GM10248 (cell line): ENCODE data around the gene CPVL.

Source experiments
- CTCF ChIA-PET: fragments of 300-600 bp; sonication (Branson Sonifier 250); formaldehyde crosslinking; extraction: SDS; loops from one replicate; lab custom pipeline; 2021; ENCODE audit warnings: antibody characterized with exemption; lab: Yijun Ruan, JAX
- POLR2A ChIA-PET: fragments of 350-650 bp; sonication (Branson Sonifier 250); formaldehyde crosslinking; extraction: SDS; loops from one replicate; lab custom pipeline; 2020; ENCODE audit warnings: antibody characterized with exemption; lab: Yijun Ruan, JAX
- DNase-seq: peaks from one replicate; pipeline ENCODE4 v3.0.0; 2012; ENCODE audit errors: extremely low spot score
- TF ChIP-seq, protein P1 (sequence below): IDR thresholded peaks from 2 replicates; pipeline ENCODE4 v1.5.1; 2012; ENCODE audit warnings: mild to moderate bottlenecking, low read depth; ENCODE audit errors: extremely low read depth, missing control alignments, control extremely low read depth

CPVL gene

DNA sequence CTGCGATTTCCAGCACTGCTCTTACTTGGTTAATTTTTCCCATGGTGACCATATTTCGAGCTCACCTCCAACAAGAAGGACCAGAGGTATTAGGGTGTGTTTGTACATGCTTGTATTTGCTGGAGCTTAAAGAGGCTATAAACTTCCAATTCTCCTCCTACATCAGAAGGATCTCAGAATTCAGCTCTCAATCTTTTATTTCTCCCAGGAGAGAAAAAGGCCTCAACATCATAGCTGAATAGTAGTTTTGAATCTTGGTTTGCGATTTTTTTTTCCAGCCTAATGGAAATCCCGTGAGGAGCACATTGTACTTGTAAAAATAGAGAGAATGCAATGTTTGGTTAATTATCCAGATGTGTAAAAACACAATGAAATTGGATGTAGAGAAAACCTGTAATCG lies 69.7 kb downstream of the CPVL start:
- TF ChIP-seq, protein P1, sequence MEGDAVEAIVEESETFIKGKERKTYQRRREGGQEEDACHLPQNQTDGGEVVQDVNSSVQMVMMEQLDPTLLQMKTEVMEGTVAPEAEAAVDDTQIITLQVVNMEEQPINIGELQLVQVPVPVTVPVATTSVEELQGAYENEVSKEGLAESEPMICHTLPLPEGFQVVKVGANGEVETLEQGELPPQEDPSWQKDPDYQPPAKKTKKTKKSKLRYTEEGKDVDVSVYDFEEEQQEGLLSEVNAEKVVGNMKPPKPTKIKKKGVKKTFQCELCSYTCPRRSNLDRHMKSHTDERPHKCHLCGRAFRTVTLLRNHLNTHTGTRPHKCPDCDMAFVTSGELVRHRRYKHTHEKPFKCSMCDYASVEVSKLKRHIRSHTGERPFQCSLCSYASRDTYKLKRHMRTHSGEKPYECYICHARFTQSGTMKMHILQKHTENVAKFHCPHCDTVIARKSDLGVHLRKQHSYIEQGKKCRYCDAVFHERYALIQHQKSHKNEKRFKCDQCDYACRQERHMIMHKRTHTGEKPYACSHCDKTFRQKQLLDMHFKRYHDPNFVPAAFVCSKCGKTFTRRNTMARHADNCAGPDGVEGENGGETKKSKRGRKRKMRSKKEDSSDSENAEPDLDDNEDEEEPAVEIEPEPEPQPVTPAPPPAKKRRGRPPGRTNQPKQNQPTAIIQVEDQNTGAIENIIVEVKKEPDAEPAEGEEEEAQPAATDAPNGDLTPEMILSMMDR: no peak
- no peak for DNase-seq
- ChIA-PET CTCF (interaction anchor here (1.1 to 3.2 kb wide), 8 partner anchors 10 to 149 kb away, joined by 3 to 13 read pairs (median 4); no protein-coding TSS in a partner anchor), POLR2A (no interaction called here)

DNA sequence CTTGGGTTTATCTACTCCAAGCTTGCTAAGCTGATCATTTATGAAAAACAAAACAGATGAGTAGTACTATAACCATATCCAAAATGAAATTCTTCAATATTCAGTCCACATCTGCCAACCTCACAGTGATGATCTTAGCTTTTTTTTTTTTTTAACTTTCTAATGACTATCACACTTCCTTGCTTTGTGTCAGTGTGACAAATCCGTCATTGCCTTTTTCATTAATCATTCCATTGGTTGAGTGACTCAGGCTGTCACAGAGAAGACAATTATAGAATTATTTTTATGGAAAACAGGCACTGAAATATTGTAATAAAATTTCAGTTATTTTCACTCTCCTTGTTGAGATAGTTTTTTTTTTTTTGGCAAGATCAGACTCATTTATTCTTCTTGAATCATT lies 70.7 kb downstream of the CPVL start:
- CTCF ChIA-PET: interaction anchor here (1.1 kb wide), 1 partner anchor 25 kb away, joined by 3 read pairs; no protein-coding TSS in a partner anchor

DNA sequence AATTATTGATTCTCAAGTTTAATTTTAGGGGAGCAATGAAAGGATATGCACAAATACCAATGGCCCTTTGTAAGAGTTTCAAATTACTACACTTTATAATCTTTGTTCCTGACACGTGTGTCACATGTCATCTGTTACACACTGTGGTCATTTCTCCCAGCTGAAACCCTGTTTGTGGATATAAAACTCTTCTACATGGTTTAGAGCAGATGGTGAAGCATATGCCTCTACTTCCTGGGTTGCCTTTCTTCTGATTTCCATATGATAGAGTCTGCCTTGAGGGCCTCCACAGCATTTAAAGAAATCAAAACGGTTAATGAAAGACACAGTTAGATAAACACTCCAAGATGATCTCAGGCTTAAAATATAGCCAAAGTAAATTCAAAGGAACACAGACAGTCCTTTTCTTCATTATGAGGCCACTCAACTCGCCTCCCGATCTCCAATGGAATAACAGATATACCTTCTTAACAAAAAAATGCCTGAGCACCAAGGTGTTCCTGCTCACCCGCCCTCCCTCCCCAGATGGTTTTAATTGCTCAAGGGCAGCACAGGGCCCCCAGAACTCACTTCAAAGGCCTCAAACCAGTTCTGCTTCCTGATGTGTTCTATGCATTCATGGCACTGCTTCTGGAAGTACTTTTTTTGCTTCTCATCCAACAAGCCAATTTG lies 75.0 kb downstream of the CPVL start:
- POLR2A ChIA-PET: no interaction called here
- CTCF ChIA-PET: no interaction called here
- DNase-seq: no peak
- TF ChIP-seq, protein P1: no peak

More for the DNA sequence above, 70.7 kb downstream of the CPVL start:
- POLR2A ChIA-PET: no interaction called here
- TF ChIP-seq, protein P1: no peak
- DNase-seq: no peak

DNA sequence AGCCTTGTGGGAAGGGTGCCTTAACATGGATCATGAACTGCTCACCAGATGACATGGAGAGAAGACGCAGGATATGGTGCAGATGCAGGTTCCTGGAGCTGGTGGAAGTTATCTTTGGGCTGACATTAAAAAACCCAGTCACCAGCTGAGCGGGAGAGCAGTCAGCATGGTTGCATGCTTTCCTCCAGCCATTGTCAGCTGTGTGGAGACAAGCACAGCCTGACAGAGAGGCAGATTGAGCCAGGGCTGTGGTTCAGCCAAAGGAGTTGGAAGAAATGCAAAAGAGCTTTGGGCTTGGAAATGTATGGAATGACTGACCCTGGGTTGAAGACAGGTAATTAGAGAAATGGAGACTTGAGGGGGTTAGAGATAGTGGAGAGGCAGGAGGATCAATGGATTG lies 79.7 kb downstream of the CPVL start:
- DNase-seq: no peak
- ChIA-PET POLR2A (no interaction called here), CTCF (interaction anchor here (0.8 to 2.0 kb wide), 4 partner anchors 10 to 144 kb away, joined by 3 to 5 read pairs (median 4); no protein-coding TSS in a partner anchor)
- TF ChIP-seq, protein P1: no peak

DNA sequence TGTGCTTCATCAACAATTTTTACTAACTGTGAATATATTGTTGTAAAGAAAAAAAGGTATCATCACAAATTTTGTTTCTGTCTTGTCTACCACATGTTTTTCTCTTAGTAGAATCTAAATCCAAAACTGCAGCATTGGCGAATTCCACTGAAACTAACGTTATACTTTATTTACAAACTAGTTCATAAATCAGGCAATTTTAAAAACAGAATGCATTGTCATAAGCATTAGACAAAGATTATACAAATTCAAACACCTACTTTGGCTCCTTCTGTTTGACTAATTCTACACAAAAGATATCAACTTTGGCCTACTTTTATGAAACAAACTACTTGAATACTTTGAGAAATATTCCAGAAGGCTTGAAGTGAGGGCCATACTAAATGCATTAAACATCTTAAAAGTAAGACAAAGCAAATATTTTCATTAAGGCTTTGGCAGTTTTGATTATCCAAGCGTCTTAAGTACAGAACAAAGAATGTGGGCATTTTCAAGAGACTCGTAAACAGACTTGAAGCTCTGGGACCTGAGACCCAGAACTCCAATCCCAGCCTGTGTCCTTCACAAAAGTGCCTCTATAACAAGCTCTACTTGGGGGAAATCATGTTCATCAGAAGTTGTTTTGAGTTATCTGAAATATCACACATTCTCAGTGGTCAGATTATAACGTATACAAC lies 81.0 kb downstream of the CPVL start:
- TF ChIP-seq, protein P1: no peak
- no peak for DNase-seq
- CTCF ChIA-PET: no interaction called here
- POLR2A ChIA-PET: no interaction called here

DNA sequence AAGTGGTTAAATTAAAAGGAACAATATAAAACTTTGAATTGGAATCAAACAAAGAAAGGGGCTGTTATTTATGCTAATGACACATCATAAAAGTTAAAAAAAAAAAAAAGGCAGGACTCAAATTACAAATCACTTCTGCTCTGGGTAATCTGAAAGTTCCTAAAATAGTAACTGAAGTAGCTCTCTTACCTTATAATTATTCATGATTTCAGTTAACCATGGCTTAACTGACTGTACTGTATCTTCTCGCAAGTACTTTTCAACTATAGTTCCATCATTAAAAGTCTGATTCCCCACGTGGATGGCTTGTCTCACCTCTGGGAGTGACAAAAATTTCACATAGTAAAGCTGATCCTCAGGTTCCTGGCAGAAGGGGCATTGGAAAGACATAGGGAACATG lies 82.5 kb downstream of the CPVL start:
- POLR2A ChIA-PET: no interaction called here
- DNase-seq: no peak
- CTCF ChIA-PET: interaction anchor here (1.0 kb wide), 1 partner anchor 24 kb away, joined by 3 read pairs; no protein-coding TSS in a partner anchor
- TF ChIP-seq, protein P1: no peak
